Activated CD4-positive, alpha-beta T cell treated with anti-CD3 and anti-CD28 coated beads, Interleukin-2, amount 50 U/mL, for 48 hours (primary cell): ENCODE results near the gene KCTD18.

ENCODE experiments used
- DNase-seq, 2 experiments: peaks; one replicate each; pipeline ENCODE4 v3.0.0-alpha.2; 2020

Gene KCTD18

GRCh38 chr2:200453853-200454534, 55.9 kb downstream of the KCTD18 start:
- DNase-seq: no peak

- no peak for DNase-seq
Observed at GRCh38 chr2:200453142-200453852, 56.6 kb downstream of the KCTD18 start.

DNA sequence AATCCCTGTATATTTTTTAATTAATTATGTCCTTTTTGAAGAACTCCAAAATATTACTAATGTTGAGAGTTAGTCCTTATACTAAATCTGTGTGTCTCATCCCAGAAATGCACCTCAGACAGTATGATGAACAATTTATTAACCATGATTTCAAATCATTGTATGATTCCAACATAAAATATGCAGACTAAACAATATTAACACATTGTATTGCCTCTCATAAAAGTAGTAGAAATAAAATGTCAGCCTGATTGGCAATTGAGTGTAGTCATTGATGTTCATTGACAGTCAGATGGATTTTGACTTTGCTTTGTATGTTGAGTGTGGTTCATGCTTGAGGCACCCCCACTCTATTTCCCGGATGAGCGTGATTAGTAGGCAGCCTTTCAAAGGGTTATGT, 57.5 kb downstream of the KCTD18 start:
- no peak for DNase-seq

GRCh38 chr2:200451511-200451910, 58.4 kb downstream of the KCTD18 start:
- no peak for DNase-seq

GRCh38 chr2:200450288-200450687, 59.6 kb downstream of the KCTD18 start:
- DNase-seq: no peak

- no peak for DNase-seq
Observed at GRCh38 chr2:200449149-200449548, 60.7 kb downstream of the KCTD18 start.

- DNase-seq: no peak
Observed at GRCh38 chr2:200448455-200448854, 61.4 kb downstream of the KCTD18 start.

DNA sequence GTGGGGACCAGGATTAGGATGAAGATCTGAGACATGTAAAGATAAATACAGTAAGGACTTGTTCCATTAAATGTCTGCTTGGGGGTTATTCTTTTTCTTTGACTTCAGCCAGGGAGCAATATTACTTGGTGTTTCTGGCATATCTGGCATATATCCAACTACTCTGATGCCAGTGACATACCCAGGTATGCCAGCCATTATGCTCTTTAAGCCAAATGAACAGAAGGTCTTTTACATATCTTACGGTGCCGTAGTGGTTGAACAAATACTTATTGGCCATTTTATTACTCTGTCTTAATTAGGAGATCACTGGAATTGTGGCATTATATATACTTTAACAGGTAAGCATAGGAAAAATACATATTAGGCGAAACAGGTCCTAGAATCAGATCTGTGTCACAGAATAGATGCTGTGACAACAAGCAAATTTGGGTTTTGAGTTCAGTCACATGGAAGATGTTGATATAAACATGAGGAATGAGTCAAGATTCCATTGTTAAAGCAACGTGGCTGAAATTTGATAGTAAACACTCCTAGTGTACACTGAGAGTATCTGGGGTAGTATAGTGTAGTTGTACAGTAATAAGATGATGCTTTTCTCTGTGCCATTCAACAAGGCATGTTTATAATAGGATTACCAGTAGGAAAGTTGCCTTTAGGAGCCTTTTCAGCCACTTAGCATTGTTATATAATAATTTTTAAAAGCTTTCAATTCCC, 62.6 kb downstream of the KCTD18 start:
- no peak for DNase-seq

DNA sequence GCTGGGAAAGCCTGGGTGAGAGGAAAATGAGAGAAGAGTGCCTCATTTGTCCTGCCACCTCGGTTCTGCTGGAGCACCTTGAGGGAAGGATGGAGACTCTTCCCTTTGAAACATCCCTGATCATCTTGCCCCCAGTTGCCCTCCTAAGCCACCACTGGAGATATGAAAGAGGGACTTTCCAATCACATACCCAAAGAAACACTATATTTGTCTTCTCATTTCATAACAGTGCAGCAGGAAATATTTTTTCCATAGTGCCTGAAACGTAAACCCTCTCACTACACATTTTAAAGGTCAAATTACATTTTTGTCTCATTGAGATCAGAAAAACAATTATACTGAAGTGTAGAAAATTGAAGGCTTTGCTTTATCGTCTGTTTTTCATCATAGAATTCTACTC, 63.3 kb downstream of the KCTD18 start:
- DNase-seq: no peak

DNA sequence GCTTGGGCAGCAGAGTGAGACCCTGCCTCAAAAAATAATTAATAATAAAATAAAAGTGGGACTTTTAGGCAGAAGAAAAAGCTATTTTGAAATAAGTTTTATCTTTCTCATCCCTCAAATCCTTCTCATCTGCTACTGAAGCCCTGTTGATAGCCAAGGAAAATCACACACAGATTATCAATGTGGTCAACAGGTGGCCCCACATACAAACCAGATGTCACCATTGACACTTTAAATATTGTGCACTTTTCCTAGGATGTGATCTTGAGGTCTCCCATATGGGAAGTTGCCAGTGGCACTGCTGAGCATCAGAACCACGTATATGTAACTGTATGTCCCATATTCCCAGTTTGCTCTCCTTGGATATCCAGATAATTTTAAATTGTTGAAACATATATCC, 64.6 kb downstream of the KCTD18 start:
- DNase-seq: no peak

GRCh38 chr2:200444530-200444929, 65.3 kb downstream of the KCTD18 start:
- no peak for DNase-seq

DNA sequence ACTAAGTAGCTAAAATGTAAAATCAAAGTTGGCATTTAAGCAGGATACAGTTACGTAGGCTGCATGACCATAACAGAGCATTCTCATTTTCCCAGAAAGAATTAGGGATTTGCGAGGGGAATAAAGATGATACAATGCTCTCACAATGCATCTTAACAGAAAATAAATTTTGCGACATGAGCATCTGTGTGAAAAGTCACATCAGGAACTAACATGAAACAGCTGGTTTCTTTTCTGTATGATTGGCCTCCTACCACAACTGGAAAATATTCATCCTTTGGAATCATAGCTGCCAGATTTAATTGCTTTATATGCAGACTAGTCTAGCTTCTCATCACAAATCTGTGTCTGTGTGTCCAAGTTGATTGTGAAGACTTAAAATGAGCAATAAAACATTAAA, 66.0 kb downstream of the KCTD18 start:
- no peak for DNase-seq

DNA sequence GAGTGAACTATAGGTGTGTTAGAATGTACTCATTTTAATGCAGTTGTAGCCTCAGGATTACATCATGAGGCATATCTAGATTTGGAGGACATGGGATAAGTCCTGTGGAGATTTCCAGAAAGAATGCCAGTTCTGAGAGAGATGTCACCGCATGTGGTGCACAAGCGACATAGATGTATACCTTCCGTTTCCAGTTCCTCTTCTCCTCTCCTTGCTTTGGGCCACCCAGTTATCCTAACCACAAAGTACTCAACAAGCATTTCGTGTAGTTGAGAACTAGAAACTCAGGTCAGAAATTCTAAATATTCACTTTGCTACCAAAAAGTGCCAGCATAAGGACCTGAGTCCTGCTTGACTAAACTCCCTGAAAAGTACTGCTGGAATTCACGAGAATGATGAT, 66.5 kb downstream of the KCTD18 start:
- DNase-seq: no peak

DNA sequence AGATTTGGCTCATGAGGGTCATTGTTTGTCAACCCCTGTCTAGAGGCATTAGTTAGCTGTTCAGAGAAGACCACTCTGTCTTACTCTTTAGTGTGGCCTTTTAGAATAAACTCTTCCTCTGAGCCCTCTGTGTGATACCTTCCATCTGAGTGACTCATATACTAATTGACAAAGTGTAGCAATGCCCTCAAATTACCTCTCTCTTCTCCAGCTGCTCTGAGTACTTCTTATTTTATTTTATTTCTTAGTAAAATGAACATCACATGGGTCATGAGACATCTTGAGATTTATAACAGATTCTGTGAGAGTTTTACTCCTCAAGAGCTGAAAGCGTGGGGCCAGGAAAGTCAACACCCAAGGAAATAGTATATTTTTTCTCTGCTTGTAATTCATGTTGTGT, 67.4 kb downstream of the KCTD18 start:
- DNase-seq: no peak

GRCh38 chr2:200439981-200440380, 69.9 kb downstream of the KCTD18 start:
- no peak for DNase-seq
